Ramos (cell line): ENCODE data around the gene FMNL1.

Source experiments
- in situ Hi-C: fragments of 300-500 bp; cut with MboI; formaldehyde crosslinking; loops from one replicate; pipeline ENCODE4 v1.14.3; 2022; ENCODE audit warnings: low sequenced_read_pairs; ENCODE audit not compliant: unreplicated experiment

Gene FMNL1

GRCh38 chr17:45220079-45220478 lies 1.6 kb upstream of the FMNL1 start:
- in situ Hi-C loops = loop anchor here (5.0 kb wide), 1 partner anchor 172 kb away; no protein-coding TSS in a partner anchor

GRCh38 chr17:45222014-45222288 lies 266 bp downstream of the FMNL1 start:
- in situ Hi-C loops = loop anchor here (5.0 kb wide), 1 partner anchor 170 kb away; no protein-coding TSS in a partner anchor

- in situ Hi-C loops = loop anchor here (5.0 kb wide), 1 partner anchor 170 kb away; no protein-coding TSS in a partner anchor
These were observed 757 bp downstream of the FMNL1 start for GRCh38 chr17:45222289-45222995.

GRCh38 chr17:45222996-45223538 lies 1.4 kb downstream of the FMNL1 start:
- in situ Hi-C loops = loop anchor here (5.0 kb wide), 1 partner anchor 169 kb away; no protein-coding TSS in a partner anchor

GRCh38 chr17:45223539-45224528 lies 2.1 kb downstream of the FMNL1 start:
- in situ Hi-C loops = loop anchor here (5.0 kb wide), 1 partner anchor 168 kb away; no protein-coding TSS in a partner anchor

- in situ Hi-C loops = loop anchor here (5.0 kb wide), 1 partner anchor 168 kb away; no protein-coding TSS in a partner anchor
These were observed 3.0 kb downstream of the FMNL1 start for GRCh38 chr17:45224671-45225050.

- in situ Hi-C loops = no loop called here
These were observed 3.5 kb downstream of the FMNL1 start for GRCh38 chr17:45225051-45225700.

GRCh38 chr17:45225964-45226530 lies 4.4 kb downstream of the FMNL1 start:
- in situ Hi-C loops = no loop called here

GRCh38 chr17:45226576-45226975 lies 4.9 kb downstream of the FMNL1 start:
- in situ Hi-C loops = no loop called here

GRCh38 chr17:45227101-45227925 lies 5.6 kb downstream of the FMNL1 start:
- in situ Hi-C loops = no loop called here

- in situ Hi-C loops = no loop called here
These were observed 6.5 kb downstream of the FMNL1 start for GRCh38 chr17:45227926-45228762.

- in situ Hi-C loops = no loop called here
These were observed 7.3 kb downstream of the FMNL1 start for GRCh38 chr17:45228763-45229539.

GRCh38 chr17:45229681-45230409 lies 8.2 kb downstream of the FMNL1 start:
- in situ Hi-C loops = no loop called here

GRCh38 chr17:45230410-45230786 lies 8.7 kb downstream of the FMNL1 start:
- in situ Hi-C loops = no loop called here

GRCh38 chr17:45230787-45231480 lies 9.2 kb downstream of the FMNL1 start:
- in situ Hi-C loops = no loop called here

- in situ Hi-C loops = no loop called here
These were observed 9.9 kb downstream of the FMNL1 start for GRCh38 chr17:45231481-45232116.
